ENCODE measurements around the gene ZNF322.
A peak's percentile ranks its signal among the peaks of the same experiment; 100 is the strongest.

Gene ZNF322

GRCh38 chr6:26613689-26614683 lies 45.6 kb downstream of the ZNF322 start:
- DNase-seq (ENCODE audit: low read depth) = no peak

- DNase-seq (ENCODE audit: low read depth) = no peak
Measured at GRCh38 chr6:26613201-26613600, 46.3 kb downstream of the ZNF322 start.

DNA sequence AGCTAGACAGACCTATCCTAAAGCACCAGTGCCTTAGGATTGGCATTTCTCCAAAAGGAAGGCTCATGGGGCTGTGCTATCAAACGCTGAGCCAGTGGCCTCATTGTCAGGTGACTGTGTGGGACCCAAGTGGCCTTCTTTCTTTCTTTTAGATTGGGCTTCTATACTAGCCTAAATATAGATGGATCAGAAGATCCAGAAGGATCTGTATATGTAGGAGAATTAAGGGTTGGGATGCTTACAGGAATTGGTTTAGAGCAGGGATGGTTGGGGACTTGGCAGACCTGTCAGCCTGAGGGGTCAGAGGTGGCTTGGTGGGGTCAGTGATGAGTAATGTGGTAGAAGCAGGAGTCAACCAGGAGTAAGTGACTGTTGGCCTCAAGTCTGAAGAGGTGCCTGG lies 47.9 kb downstream of the ZNF322 start:
- no peak for DNase-seq (ENCODE audit: low read depth)

- DNase-seq (ENCODE audit: low read depth) = no peak
Measured at GRCh38 chr6:26609463-26609862, 50.1 kb downstream of the ZNF322 start.

GRCh38 chr6:26607434-26608230 lies 51.9 kb downstream of the ZNF322 start:
- peak; percentile 19 for DNase-seq (ENCODE audit: low read depth)

GRCh38 chr6:26604797-26605196 lies 54.7 kb downstream of the ZNF322 start:
- no peak for DNase-seq (ENCODE audit: low read depth)

DNA sequence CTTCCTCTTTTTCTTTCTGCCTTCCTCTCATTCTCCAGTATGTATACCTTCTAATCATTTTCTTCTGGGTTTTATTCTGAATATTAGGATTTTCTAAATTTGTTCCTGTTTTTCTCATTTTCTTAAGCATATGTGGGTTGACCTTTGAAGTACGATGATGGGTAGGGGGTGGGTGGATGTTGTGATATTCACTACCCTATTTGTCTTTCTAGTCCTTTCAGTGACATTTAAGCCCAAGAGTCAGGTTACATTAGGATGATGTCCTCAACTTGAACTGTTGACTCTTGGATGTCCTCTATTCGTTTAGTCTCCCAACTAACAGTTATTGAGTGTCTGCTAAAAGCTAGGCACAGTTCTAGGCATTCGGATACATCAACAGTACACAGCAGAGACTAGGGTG lies 55.5 kb downstream of the ZNF322 start:
- no peak for DNase-seq (ENCODE audit: low read depth)

DNA sequence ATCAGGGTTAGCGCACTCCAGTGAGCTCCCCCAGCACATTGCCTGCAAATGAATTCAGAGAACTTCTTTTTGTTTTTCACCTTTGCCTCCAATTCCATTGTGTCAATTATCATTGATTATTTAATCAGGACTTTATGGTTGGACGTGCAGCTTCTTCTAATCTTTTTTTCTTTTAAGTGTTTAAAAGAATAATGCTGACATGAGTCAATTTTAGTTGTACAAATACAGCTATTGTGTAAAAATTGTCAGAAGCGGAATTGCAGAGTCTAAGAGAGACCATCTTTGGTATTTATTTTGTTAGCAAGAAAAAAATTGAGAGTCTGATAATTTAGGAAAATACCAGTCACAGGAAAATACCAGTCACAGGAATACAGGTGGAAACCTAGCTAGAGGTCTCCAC lies 57.3 kb downstream of the ZNF322 start:
- DNase-seq (ENCODE audit: low read depth) = no peak

GRCh38 chr6:26600759-26601158 lies 58.8 kb downstream of the ZNF322 start:
- DNase-seq (ENCODE audit: low read depth) = no peak

DNA sequence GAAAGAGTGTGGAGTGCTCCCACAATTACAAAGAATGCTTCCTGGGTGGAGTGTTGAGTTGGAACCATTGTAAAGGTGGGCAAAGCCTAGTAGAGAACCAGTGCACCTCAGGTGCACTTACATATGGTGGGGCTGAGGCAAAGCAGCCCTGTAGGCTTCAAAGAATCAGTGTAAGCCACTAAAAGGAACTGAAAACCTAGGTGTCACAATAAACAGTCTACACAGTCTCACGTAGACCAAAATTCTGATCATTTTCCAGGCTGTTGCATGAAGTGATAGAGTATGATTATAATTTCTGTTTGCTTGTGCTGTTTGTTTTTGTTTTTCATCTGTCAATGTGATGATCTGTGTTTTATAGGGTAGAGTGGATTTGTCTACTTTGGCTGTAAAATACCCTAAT lies 60.0 kb downstream of the ZNF322 start:
- no peak for DNase-seq (ENCODE audit: low read depth)

- no peak for DNase-seq (ENCODE audit: low read depth)
Measured at GRCh38 chr6:26599134-26599533, 60.4 kb downstream of the ZNF322 start.

DNA sequence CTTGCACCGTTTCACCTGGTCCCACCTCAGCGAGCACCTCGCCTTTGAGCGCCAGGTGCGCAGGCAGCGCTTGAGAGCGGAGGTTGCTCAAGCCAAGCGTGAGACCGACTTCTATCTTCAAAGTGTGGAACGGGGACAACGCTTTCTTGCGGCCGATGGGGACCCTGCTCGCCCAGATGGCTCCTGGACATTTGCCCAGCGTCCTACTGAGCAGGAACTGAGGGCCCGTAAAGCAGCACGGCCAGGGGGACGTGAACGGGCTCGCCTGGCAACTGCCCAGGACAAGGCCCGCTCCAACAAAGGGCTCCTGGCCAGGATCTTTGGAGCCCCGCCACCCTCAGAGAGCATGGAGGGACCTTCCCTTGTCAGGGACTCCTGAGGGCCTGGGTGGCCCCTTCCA lies 61.3 kb downstream of the ZNF322 start:
- no peak for DNase-seq (ENCODE audit: low read depth)

GRCh38 chr6:26597821-26598220 lies 61.7 kb downstream of the ZNF322 start:
- DNase-seq (ENCODE audit: low read depth) = no peak

GRCh38 chr6:26597389-26597766 lies 62.2 kb downstream of the ZNF322 start:
- DNase-seq (ENCODE audit: low read depth) = no peak

GRCh38 chr6:26596579-26597388 lies 62.8 kb downstream of the ZNF322 start, which contains the start of gene ABT1:
ABT1 (plus strand) TSS chr6:26596953; CDS start chr6:26596983, 30 bp downstream.
- peak; percentile 98 for DNase-seq (ENCODE audit: low read depth)

- DNase-seq (ENCODE audit: low read depth) = peak; percentile 81
Measured at GRCh38 chr6:26595669-26596269, 63.8 kb downstream of the ZNF322 start.

DNA sequence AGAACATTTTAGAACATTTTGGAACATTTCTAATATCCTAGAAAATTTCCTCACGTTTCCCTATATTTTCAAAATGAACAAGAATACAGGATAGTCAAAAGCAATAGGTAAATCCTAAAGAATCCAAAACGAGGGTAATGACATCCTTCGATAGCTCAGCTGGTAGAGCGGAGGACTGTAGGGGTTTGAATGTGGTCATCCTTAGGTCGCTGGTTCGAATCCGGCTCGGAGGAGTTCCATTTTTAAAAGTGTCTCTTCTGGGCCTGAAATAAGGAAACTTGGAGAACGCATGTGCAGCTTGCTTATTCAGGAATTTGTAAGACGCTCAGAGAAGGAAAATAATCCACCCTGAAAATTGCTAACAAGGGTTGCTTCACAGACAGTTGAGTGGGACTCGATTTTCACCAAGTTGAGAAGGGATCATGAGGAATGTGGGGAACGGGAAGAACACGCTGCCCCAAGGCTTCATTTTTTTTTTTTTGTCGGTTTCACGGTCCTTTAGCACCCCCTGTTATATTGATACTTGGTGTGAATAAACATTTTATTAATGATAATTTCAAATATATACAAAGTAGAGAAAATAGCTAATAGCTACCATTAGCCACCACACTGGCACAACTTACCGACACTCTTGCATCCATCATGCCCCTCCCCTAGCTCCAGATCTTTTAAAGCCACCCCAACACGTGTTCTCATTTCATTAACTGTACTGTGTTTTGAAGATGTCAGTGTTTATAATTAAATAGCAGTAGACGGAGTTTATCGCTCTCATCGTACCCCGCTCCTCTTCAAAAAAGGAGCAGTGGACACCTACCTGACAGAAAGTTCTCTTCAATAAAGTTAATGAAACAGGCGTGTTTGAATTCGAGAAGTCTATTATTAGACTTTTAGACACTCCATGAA lies 64.6 kb downstream of the ZNF322 start:
- peak; percentile 78 for DNase-seq (ENCODE audit: low read depth)

- DNase-seq (ENCODE audit: low read depth) = no peak
Measured at GRCh38 chr6:26594131-26594498, 65.4 kb downstream of the ZNF322 start.

GRCh38 chr6:26593278-26594130 lies 66.0 kb downstream of the ZNF322 start:
- no peak for DNase-seq (ENCODE audit: low read depth)

DNA sequence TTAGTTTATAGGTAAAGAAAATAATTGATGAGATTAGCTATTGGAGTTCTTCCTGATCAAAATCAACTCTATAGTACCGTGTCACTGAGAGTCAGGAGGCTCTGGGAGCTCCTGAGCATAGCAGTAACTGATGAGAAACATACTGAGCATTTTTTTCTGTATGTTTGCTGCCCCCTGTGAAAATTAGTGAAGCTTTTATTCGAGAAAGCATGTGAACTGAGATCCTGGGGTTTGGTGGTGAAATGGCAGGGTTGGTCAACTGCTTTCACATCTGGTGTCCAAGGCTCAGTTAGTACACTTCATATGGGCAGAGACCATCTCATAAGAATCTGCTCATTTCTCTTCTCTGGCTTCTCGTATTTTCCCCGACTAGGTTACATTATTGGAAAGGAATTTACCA lies 66.9 kb downstream of the ZNF322 start:
- DNase-seq (ENCODE audit: low read depth) = no peak

All from HS-27A (cell line).